ENCODE results near the gene POSTN. TPM values are rescaled to one million over a fixed set of nuclear protein-coding genes. Genes with fewer than 3 reads are reported as not detected.
"Not testable (repeated sequence)": the region's sequence is repeated elsewhere in the genome, so short reads cannot be mapped to it uniquely, and the experiment has no call there.

Gene POSTN
- total RNA-seq, 1 experiment from 2014 or later, result 8.3 TPM

- DNase-seq (ENCODE audit: low read depth), result no peak
These were observed 1.0 kb downstream of the POSTN start for GRCh38 chr13:37597477-37598025.

GRCh38 chr13:37596805-37597204 lies 1.8 kb downstream of the POSTN start:
- DNase-seq (ENCODE audit: low read depth), result no peak

GRCh38 chr13:37595162-37595561 lies 3.4 kb downstream of the POSTN start:
- DNase-seq (ENCODE audit: low read depth), result peak; percentile 39

DNA sequence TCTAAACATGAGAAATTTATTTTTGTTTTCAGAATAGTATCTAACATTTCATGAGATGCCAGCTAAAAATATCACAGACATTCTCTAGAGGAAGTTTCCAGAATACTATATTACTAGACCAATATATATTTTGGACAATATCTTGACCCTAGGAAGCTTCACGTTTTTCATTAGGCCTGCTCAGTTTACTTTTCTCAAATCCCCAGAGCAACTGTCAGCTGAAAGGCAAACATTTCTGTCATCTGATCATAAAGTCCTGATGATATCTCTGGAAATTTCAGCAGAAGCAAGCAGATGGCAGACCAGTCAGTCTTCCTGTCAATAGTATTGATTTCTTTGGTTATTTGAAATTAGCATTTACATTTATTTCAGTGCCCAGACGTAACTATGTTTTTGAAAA lies 4.0 kb downstream of the POSTN start:
- no peak for DNase-seq (ENCODE audit: low read depth)

- peak; percentile 41 for DNase-seq (ENCODE audit: low read depth)
These were observed 9.2 kb downstream of the POSTN start for GRCh38 chr13:37589381-37589780.

DNA sequence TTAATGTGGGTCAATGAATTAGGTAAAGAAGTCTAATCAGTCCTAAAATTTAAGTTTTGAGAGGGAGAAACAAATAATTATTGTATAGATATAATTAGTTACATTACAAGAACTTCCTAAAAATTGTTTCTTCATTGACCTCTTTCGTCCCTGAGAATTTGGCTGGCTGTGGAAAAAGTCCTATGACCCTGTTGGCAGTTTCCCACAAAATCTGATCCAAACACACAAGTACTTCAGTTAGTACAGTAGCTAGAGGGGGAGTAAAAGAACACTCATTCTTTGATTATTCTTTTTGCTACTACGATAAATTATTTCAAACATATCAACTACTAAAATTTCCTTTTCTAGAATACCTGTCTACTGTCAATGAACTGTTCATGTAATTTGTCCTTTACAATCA lies 11.3 kb downstream of the POSTN start:
- no peak for DNase-seq (ENCODE audit: low read depth)

DNA sequence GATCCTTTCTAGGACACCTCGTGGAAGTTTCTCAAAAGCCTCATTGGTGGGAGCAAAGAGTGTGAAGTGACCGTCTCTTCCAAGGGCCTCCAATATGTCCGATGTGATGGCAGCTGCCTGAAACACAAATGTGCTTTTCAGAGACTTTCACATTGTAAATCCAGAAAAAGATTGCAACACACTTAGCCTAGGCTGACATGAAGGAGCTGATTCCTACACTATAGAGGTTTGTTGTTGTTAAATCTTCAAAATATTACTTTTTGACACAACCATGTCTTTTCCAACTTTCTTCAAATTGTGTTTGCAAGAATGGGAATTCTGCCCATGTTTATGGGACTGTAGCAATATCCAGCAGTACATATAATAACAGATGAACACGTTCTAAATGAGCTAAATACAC lies 12.4 kb downstream of the POSTN start:
- DNase-seq (ENCODE audit: low read depth), result no peak

DNA sequence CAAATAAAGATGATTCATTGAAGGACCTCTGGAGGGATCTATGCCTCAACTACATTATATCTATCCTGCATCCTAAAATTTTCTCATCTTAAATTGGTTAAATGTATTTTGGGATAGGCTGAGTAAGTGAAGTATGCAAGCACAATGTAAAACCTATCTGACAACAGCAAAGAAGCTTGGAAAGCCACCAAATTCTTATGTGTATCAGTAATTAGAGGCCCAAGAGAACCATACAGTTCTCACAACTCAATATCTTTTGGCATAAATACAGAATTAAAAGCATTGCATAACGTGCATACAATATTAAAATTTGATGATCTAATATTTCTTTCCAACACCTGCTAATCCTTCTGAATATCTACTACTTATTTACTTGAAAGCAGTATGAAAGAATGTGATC lies 13.0 kb downstream of the POSTN start:
- no peak for DNase-seq (ENCODE audit: low read depth)

DNA sequence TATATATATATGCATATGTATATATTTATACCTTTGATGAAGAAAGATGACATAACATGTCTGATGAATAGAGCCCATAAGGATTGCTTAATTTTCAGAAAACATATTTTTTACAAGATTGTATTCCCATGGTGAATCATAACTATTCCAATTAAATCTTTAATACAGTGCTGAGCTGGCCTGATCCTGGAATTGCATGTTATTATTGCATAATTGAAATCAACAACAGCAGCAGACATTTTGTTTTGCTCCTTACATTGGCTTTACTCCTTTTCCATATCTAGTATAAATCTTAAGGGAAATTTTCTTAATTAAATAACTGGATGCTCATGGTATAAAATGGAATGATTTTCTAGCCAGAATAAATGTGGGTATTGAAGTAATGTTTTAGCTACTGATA lies 22.0 kb downstream of the POSTN start:
- peak; percentile 29 for DNase-seq (ENCODE audit: low read depth)

DNA sequence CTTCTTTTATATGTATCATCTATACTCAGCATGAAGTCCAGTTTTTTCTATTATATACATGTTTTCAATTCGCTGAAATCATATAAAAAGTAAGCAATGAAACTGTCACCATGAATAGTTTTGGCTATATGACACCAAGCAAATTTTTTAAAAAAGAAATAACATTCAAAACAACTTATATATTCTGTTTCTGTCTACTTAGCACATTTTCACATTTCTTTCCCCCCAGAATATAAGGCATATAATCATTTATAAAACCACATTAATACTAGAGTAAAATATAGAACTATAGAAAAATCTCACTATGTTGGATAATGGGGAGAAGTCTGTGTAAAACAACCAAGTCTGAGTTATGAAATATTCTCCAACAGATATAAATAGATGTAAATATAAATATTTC lies 33.1 kb downstream of the POSTN start:
- DNase-seq (ENCODE audit: low read depth), result no peak

DNA sequence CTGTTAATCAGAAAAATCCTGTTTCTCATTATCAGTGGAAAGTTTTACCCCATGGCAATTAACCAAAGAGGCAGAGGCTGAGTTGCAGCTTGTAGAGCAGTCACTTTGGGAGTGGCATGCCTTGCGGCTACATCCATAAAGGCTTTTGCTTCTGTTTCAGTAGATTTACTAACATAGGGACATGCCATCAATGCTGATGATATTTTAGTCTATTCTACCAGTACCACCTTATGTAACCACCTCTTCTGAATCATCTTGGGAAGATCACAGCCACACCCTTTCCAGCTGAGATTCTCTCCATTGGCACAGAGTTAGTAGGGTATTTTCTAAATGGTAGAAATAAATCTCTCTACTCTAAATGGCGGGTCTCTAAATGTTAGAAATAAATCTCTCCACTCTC lies 37.5 kb downstream of the POSTN start:
- no peak for DNase-seq (ENCODE audit: low read depth)

DNA sequence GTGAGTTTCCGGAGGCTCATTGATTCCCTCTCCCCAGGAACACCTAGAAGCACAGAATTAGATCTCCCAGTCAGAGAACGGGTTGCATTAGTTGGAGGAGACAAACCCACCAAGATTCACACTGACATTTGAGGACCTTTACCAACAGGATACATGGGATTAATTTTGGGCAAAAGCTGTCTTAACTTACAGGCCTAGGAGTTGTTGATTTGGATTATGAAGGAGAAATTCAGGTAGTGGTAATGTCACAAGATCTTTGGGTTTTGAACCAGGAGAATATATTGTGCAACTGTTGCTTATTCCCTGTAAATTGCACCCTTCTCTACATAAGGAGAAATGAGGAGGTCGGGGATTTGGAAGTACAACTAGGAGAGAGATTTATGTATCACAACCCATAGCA lies 38.0 kb downstream of the POSTN start:
- DNase-seq (ENCODE audit: low read depth), result no peak

- DNase-seq (ENCODE audit: low read depth), result not testable (repeated sequence)
These were observed 39.8 kb downstream of the POSTN start for GRCh38 chr13:37558766-37559165.

- DNase-seq (ENCODE audit: low read depth), result no peak
These were observed 52.5 kb downstream of the POSTN start for GRCh38 chr13:37546087-37546486.

- DNase-seq (ENCODE audit: low read depth), result no peak
These were observed 53.6 kb downstream of the POSTN start for GRCh38 chr13:37544995-37545394.

- peak; percentile 81 for DNase-seq (ENCODE audit: low read depth)
These were observed 58.5 kb downstream of the POSTN start for GRCh38 chr13:37539976-37540605.

GRCh38 chr13:37539170-37539569 lies 59.4 kb downstream of the POSTN start:
- DNase-seq (ENCODE audit: low read depth), result no peak

GRCh38 chr13:37535501-37535900 lies 63.1 kb downstream of the POSTN start:
- no peak for DNase-seq (ENCODE audit: low read depth)

DNA sequence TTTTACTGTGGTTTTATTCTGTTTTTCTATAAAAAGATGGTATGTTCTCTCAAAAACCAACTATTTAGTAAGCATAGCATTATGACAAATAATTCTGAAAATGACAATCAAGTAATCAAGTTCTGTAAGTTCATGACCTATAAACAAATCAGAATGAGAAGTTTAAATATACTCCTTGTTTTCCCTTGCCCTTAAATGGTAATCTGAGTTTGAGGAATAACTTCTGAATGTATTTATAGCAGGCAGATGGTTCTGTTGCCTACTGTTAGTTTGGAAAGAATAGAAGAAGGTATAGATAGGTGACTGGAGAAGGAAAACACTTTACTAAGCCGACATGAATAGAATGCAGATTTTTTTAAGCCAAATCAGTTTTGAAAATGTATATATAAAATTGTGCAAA lies 63.9 kb downstream of the POSTN start:
- peak; percentile 34 for DNase-seq (ENCODE audit: low read depth)

DNA sequence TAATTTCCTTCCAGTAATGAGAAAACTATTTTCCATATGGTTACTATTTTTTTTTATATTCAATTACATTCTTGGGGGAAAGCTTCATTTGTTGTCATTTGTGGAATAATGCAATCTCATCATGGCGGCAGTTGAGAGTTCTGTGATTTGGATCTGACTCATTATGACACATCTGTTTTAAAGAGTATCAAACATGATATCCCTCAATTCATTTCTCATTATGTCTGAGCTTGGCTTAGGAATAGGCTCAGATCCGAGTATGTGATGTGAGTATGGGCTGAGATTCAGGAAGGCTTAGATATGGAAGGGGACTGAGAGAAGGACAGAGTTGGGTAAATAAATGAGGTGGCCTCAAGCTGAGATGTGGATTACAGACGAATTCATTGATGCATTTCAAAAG lies 64.4 kb downstream of the POSTN start:
- DNase-seq (ENCODE audit: low read depth), result peak; percentile 88

DNA sequence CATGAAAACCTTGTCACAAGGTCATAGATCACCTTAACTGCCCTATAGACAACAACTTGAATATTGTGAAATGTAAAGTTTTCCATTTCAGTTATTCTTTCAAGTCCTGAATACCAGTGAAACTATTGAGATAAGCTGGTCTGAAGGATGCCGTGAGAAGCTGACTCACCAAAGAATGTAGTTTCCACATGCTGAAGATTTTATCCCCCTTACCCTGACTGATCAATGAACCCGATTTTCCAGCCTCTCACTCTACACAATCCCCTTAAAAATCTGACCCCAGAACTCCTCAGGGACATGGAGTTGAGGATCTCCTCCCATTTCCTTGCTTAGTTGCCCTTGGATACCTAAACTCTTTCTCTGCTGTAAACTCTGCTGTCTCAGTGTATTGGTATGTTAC lies 67.5 kb downstream of the POSTN start:
- no peak for DNase-seq (ENCODE audit: low read depth)

GRCh38 chr13:37529751-37530385 lies 68.7 kb downstream of the POSTN start:
- no peak for DNase-seq (ENCODE audit: low read depth)

GRCh38 chr13:37526710-37527473 lies 71.7 kb downstream of the POSTN start:
- DNase-seq (ENCODE audit: low read depth), result peak; percentile 93
